Skeletal muscle tissue (tissue), 4 donors: Measurements from ENCODE around the gene RTKN2. TPM values are rescaled to one million over a fixed set of nuclear protein-coding genes. Genes with fewer than 3 reads are reported as not detected.

Experiments
- H3K27ac ChIP-seq: one replicate; pipeline ENCODE4 v1.7.0; 2013; ENCODE audit warnings: mild to moderate bottlenecking, low read depth, low read length, inconsistent platforms
- H3K27me3 ChIP-seq, 3 donors: one replicate each; pipeline ENCODE4 v1.7.0; 2013; ENCODE audit warnings: low read length in 3 of 3; ENCODE audit not compliant: control insufficient read depth in 3 of 3, insufficient read depth in 3 of 3
- H3K36me3 ChIP-seq, 3 donors: one replicate each; pipeline ENCODE4 v1.7.0; 2013; ENCODE audit warnings: low read length in 3 of 3; ENCODE audit not compliant: control insufficient read depth in 3 of 3, insufficient read depth in 3 of 3
- H3K4me1 ChIP-seq, 3 donors: one replicate each; pipeline ENCODE4 v1.7.0; 2013; ENCODE audit warnings: low read length in 3 of 3, mild to moderate bottlenecking in 3 of 3; ENCODE audit not compliant: control insufficient read depth in 3 of 3, insufficient read depth in 3 of 3
- H3K4me3 ChIP-seq, 3 donors: one replicate each; pipeline ENCODE4 v1.7.0; 2013; ENCODE audit warnings: low read length in 3 of 3
- H3K9ac ChIP-seq, 3 donors: one replicate each; pipeline ENCODE4 v1.7.0; 2013; ENCODE audit warnings: low read length in 3 of 3, mild to moderate bottlenecking in 3 of 3, moderate library complexity in 2 of 3, low read depth in 1 of 3
- H3K9me3 ChIP-seq, 3 donors: one replicate each; pipeline ENCODE4 v1.7.0; 2013; ENCODE audit warnings: low read length in 3 of 3; ENCODE audit not compliant: control insufficient read depth in 3 of 3
- total RNA-seq: library from RNA; depleted of rRNA; stranded (reverse); fragments of >200 nt; gene quantifications from one replicate; pipeline ENCODE4 v1.2.3, GENCODE V29; 2014
- donor health status: Osteomylitis.

Gene RTKN2
- total RNA-seq, 1 donor from 2014 or later = 2.1 TPM

GRCh38 chr10:62148155-62148554 lies 120.5 kb downstream of the RTKN2 start:
- no peak overlapping the region for H3K27ac ChIP-seq
- H3K9ac ChIP-seq = no peak overlapping the region
- no peaks in the 10 kb centered on the region for H3K9me3 ChIP-seq
- H3K4me1 ChIP-seq = no peaks in the 10 kb centered on the region
- no peak overlapping the region for H3K4me3 ChIP-seq
- no peaks in the 10 kb centered on the region for H3K36me3 ChIP-seq
- H3K27me3 ChIP-seq = no peaks in the 10 kb centered on the region

GRCh38 chr10:62147425-62147824 lies 121.2 kb downstream of the RTKN2 start:
- Histone ChIP-seq H3K27ac (no peak overlapping the region), H3K4me1 (no peaks in the 10 kb centered on the region), H3K9ac (no peak overlapping the region), H3K36me3 (no peaks in the 10 kb centered on the region), H3K4me3 (no peak overlapping the region), H3K9me3 (no peaks in the 10 kb centered on the region), H3K27me3 (no peaks in the 10 kb centered on the region)

- Histone ChIP-seq H3K27me3 (no peaks in the 10 kb centered on the region), H3K36me3 (no peaks in the 10 kb centered on the region), H3K9ac (no peak overlapping the region), H3K4me1 (no peaks in the 10 kb centered on the region), H3K27ac (no peak overlapping the region), H3K9me3 (no peaks in the 10 kb centered on the region), H3K4me3 (no peak overlapping the region)
These were observed 131.7 kb downstream of the RTKN2 start for GRCh38 chr10:62136931-62137330.

GRCh38 chr10:62133618-62134017 lies 135.0 kb downstream of the RTKN2 start:
- no peak overlapping the region for H3K27ac ChIP-seq
- H3K27me3 ChIP-seq = no peaks in the 10 kb centered on the region
- no peak overlapping the region for H3K9ac ChIP-seq

More at GRCh38 chr10:62133618-62134017, 135.0 kb downstream of the RTKN2 start:
- Histone ChIP-seq H3K4me1 (no peaks in the 10 kb centered on the region), H3K4me3 (no peak overlapping the region), H3K9me3 (no peaks in the 10 kb centered on the region), H3K36me3 (no peaks in the 10 kb centered on the region)

Other genes with a start within 250 kb of the RTKN2 start
- under 0.01 TPM for gene ZNF365, start 105.5 kb upstream of the RTKN2 start, total RNA-seq